MCF 10A (cell line): Measurements from ENCODE around the gene BAIAP2L2. TPM values are rescaled to one million over a fixed set of nuclear protein-coding genes. Genes with fewer than 3 reads are reported as not detected.

ENCODE experiments used
- BruUV-seq: library from RNA; stranded (reverse); fragments of 400-500 nt; replicated peaks from 2 replicates; lab custom pipeline; 2021; lab: Mats Ljungman, UMichigan
- CTCF ChIA-PET: fragments of 300-600 bp; sonication (Branson Sonifier 250); formaldehyde crosslinking; extraction: SDS; loops from one replicate; lab custom pipeline; 2021; ENCODE audit warnings: antibody characterized with exemption, inconsistent platforms; lab: Yijun Ruan, JAX
- POLR2A ChIA-PET: fragments of 300-600, 350-650 bp; sonication (Branson Sonifier 250); formaldehyde crosslinking; extraction: SDS; loops from one replicate; lab custom pipeline; 2020; ENCODE audit warnings: antibody characterized with exemption, inconsistent platforms; lab: Yijun Ruan, JAX
- DNase-seq: peaks from one replicate; pipeline ENCODE4 v3.0.0-alpha.2; 2018; ENCODE audit not compliant: unreplicated experiment
- H3K27ac Mint-ChIP-seq: one replicate; pipeline ENCODE4 v1.8.0; 2022; ENCODE audit warnings: mild to moderate bottlenecking, low read depth, mixed read lengths; ENCODE audit not compliant: unreplicated experiment
- H3K27me3 Mint-ChIP-seq: one replicate; pipeline ENCODE4 v1.8.0; 2022; ENCODE audit warnings: mixed read lengths; ENCODE audit not compliant: insufficient read depth, unreplicated experiment
- H3K36me3 Mint-ChIP-seq: one replicate; pipeline ENCODE4 v1.8.0; 2022; ENCODE audit warnings: mild to moderate bottlenecking, moderate library complexity, mixed read lengths; ENCODE audit not compliant: insufficient read depth, unreplicated experiment
- H3K4me1 Mint-ChIP-seq: one replicate; pipeline ENCODE4 v1.8.0; 2022; ENCODE audit warnings: mixed read lengths; ENCODE audit not compliant: insufficient read depth, unreplicated experiment
- H3K4me3 Mint-ChIP-seq: one replicate; pipeline ENCODE4 v1.8.0; 2022; ENCODE audit warnings: mild to moderate bottlenecking, moderate library complexity, mixed read lengths; ENCODE audit not compliant: unreplicated experiment
- H3K9me3 Mint-ChIP-seq: one replicate; pipeline ENCODE4 v1.8.0; 2022; ENCODE audit warnings: mixed read lengths; ENCODE audit not compliant: unreplicated experiment
- CTCF ChIP-seq: fragments of 200-600 bp; IDR thresholded peaks from one replicate; pipeline ENCODE4 v1.8.0; 2022; ENCODE audit warnings: antibody characterized with exemption, mild to moderate bottlenecking; ENCODE audit not compliant: unreplicated experiment
- intact Hi-C: fragments of 100-400 bp; cut with micrococcal nuclease; formaldehyde crosslinking; loops from 2 replicates; pipeline ENCODE4 v1.14.1; 2022
- total RNA-seq: library from RNA; stranded (reverse); gene quantifications from 2 replicates; pipeline ENCODE4 v1.2.3, GENCODE V29; 2022

The BAIAP2L2 gene
- total RNA-seq, 1 experiment from 2014 or later: 7.1 TPM

- intact Hi-C loops: loop anchor here (2.0 kb wide), 1 partner anchor 87 kb away; no protein-coding TSS in a partner anchor
- ChIA-PET CTCF (interaction anchor here (0.8 to 5.1 kb wide), 12 partner anchors 8 to 114 kb away, joined by 3 to 32 read pairs (median 6); no protein-coding TSS in a partner anchor), POLR2A (interaction anchor here (0.6 to 2.1 kb wide), 3 partner anchors 66 to 411 kb away, joined by 3 to 7 read pairs (median 3); partner anchors contain the start of gene PLA2G6)
- TF ChIP-seq CTCF: no peak
- Mint-ChIP-seq H3K36me3 (peaks cover 3% of the 10 kb centered on the region), H3K4me1 (peaks cover 5% of the 10 kb centered on the region), H3K9me3 (no peaks in the 10 kb centered on the region), H3K27me3 (no peaks in the 10 kb centered on the region), H3K27ac (no peak overlapping the region), H3K4me3 (no peak overlapping the region)
- BruUV-seq: no TSS peak
- DNase-seq: no peak
These were observed 5.1 kb upstream of the BAIAP2L2 start for GRCh38 chr22:38115423-38116205.

GRCh38 chr22:38114484-38115398 lies 4.3 kb upstream of the BAIAP2L2 start:
- TF ChIP-seq CTCF: peak; percentile 81
- Mint-ChIP-seq H3K27me3 (no peaks in the 10 kb centered on the region), H3K4me1 (peaks cover 5% of the 10 kb centered on the region), H3K4me3 (no peak overlapping the region), H3K36me3 (no peaks in the 10 kb centered on the region), H3K27ac (no peak overlapping the region), H3K9me3 (no peaks in the 10 kb centered on the region)
- intact Hi-C loops: loop anchor here (1.0 to 5.0 kb wide), 4 partner anchors 64 to 238 kb away; no protein-coding TSS in a partner anchor
- POLR2A ChIA-PET: interaction anchor here (0.6 to 2.1 kb wide), 4 partner anchors 66 to 927 kb away, joined by 3 to 7 read pairs (median 4); partner anchors contain the start of gene PLA2G6
- CTCF ChIA-PET: interaction anchor here (0.5 to 5.1 kb wide), 39 partner anchors 9 to 1503 kb away, joined by 3 to 32 read pairs (median 4); partner anchors contain the start of gene MAFF
- DNase-seq: peak; percentile 76
- BruUV-seq: no TSS peak

GRCh38 chr22:38112381-38112780 lies 1.9 kb upstream of the BAIAP2L2 start:
- Mint-ChIP-seq H3K9me3 (no peaks in the 10 kb centered on the region), H3K27me3 (no peaks in the 10 kb centered on the region), H3K4me1 (peaks cover 5% of the 10 kb centered on the region), H3K36me3 (no peaks in the 10 kb centered on the region), H3K4me3 (no peak overlapping the region), H3K27ac (no peak overlapping the region)
- DNase-seq: no peak
- intact Hi-C loops: loop anchor here (5.0 kb wide), 2 partner anchors 115 to 240 kb away; no protein-coding TSS in a partner anchor
- no peak for TF ChIP-seq CTCF
- CTCF ChIA-PET: interaction anchor here (0.7 to 5.1 kb wide), 5 partner anchors 8 to 328 kb away, joined by 3 to 32 read pairs (median 3); no protein-coding TSS in a partner anchor
- POLR2A ChIA-PET: interaction anchor here (0.8 kb wide), 2 partner anchors 12 to 90 kb away, joined by 3 read pairs; partner anchors contain the start of gene MAFF
- BruUV-seq: no TSS peak
